Heart left ventricle (tissue), 13 donors: ENCODE data around the gene MIDN.

Experiments used
- CTCF ChIP-seq, 12 donors: fragments of 200-600 bp; sonication (generic) in 4 of 12; IDR thresholded peaks; one replicate each; pipeline versions ENCODE4 v1.5.0 to v1.8.0; 2018 to 2022; ENCODE audit warnings: antibody characterized with exemption in 12 of 12, mild to moderate bottlenecking in 5 of 12
- POLR2A ChIP-seq, 2 donors: fragments of 450-650 bp; IDR thresholded peaks; one replicate each; pipeline ENCODE4 v1.6.1; 2017; ENCODE audit warnings: antibody characterized with exemption in 2 of 2, mild to moderate bottlenecking in 2 of 2, moderate library complexity in 2 of 2
- donor health status: ischemic (EF 13 %, LVEDD 7.1; RV severe dilation, severe dysfunction).
- donor health status: DM: no; HTN: yes; CAD: no.
- donor health status: DM: no; HTN: no; CAD: no.
- donor health status: ischemic (EF 25% LVEDD 6.9; RV normal size, moderate dysfunction).
- donor health status: ischemic (EF 25% LVEDD 5.7; RV mildly dilated, moderate dysfunction).
- donor health status: ischemic (EF 35%, LVEDD 5.7; RV mildly dilated, moderate dysfunction).
- donor health status: nonischemic (EF 11% LVEDD 7.7; RV severe dilation, severe dysfunction).
- donor health status: DM: yes; HTN: yes; CAD: no.
- donor health status: PGD.
- donor health status: ischemic (EF 29% LVEDD 5.4; RV normal size, mild dysfunction).
- donor health status: nonischemic (EF 23%, LVEDD 6.1; RV moderate dilation, normal function).

GRCh38 chr19:1247748-1248138 is 640 bp upstream of the MIDN start:
- no peak for TF ChIP-seq CTCF (IDR thresholded peaks at IDR 0.05)
- TF ChIP-seq POLR2A (IDR thresholded peaks at IDR 0.05), result no peak
